HG03175 (cell line): ENCODE measurements around the gene SLC5A2.
"Not testable (repeated sequence)": the region's sequence is repeated elsewhere in the genome, so short reads cannot be mapped to it uniquely, and the experiment has no call there.

Experiments
- ATAC-seq: cut with Tn5 transposase; IDR thresholded peaks from one replicate; pipeline ENCODE4 v1.9.1; 2021; ENCODE audit warnings: mild to moderate bottlenecking, moderate library complexity; ENCODE audit not compliant: unreplicated experiment

Gene SLC5A2

GRCh38 chr16:31483081-31483480, at the start of gene SLC5A2:
SLC5A2 (plus strand) TSS chr16:31483123; CDS start chr16:31483137, 14 bp downstream.
- ATAC-seq = no peak

- ATAC-seq = no peak
Measured at GRCh38 chr16:31435341-31436220, 47.3 kb upstream of the SLC5A2 start.

DNA sequence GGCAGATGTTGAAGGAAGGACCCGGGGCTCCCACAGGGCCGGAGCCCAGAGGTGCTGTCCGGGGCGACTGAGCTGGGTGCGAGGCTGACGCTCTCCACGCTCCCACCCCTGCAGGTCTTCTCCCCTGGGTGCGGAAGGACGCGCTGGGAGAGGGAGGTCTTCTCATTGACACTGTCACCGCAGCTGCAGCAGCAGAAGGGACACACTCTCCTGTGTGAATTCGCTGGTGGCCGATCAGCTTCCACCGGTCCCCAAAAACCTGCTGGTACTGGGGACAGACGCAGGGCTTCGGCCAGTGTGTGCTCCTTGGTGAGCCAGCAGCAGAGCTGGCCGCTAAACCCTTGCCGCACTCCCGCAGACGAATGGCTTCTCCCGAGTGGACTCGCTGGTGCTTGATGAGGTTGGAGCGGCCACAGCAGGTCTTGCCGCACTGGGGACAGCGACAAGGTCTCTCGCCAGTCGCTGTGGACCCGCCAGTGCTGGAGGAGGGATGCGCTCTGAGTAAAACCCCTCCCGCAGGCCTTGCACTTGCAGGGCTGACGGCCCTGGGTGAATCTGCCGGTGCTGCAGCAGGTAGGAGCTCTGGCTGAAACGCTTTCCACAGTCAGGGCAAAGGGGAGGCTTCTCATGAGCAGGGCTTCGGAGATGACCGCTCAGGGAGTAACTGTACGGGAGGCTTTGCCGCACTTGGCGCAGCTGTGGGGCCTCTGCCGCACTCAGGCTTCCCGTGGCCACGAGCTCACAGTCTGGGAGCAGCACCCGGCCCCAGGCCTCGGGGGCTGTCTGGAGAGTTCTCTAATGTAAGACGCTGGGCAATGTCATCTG, 46.5 kb upstream of the SLC5A2 start:
- ATAC-seq = no peak

GRCh38 chr16:31438414-31438813, 44.5 kb upstream of the SLC5A2 start:
- no peak for ATAC-seq

GRCh38 chr16:31439023-31439422, 43.9 kb upstream of the SLC5A2 start:
- not testable (repeated sequence) for ATAC-seq

- ATAC-seq = no peak
Measured at GRCh38 chr16:31439519-31439918, 43.4 kb upstream of the SLC5A2 start.

GRCh38 chr16:31440516-31441184, 42.3 kb upstream of the SLC5A2 start:
- no peak for ATAC-seq

DNA sequence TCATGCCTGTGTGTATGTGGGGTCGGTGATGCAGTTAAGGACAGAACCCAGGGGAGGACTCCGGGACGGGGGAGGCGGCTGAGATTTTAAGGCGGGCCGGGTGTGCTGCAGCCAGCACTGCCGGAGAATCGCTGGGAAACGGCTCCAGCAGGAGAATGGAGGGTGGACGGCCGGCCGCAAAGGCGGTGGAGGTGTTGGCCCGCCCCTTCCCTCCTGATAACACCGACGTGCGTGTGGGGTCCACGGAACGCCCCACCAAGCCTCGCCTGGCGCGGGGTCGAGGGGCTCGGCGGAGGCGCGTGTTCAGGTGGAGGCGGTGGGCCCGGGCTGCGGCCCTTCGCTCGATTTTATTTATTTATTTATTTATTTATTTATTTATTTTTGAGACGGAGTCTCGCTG, 41.0 kb upstream of the SLC5A2 start:
- no peak for ATAC-seq

DNA sequence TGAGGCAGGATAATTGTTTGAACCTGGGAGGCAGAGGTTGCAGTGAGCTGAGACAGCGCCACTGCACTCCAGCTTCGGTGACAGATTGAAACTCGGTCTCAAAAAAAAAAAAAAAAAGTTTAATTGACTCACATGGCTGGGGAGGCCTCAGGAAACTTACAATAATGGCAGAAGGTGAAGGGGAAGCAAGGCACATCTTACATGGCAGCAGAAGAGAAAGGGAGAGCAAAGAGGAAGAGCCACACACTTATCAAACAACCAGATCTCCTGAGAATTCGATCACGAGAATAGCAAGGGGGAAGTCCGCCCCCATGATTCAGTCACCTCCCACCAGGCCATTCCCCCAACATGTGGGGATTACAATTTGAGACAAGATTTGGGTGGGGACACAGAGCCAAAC, 37.0 kb upstream of the SLC5A2 start:
- ATAC-seq = not testable (repeated sequence)

- no peak for ATAC-seq
Measured at GRCh38 chr16:31451201-31451600, 31.7 kb upstream of the SLC5A2 start.

DNA sequence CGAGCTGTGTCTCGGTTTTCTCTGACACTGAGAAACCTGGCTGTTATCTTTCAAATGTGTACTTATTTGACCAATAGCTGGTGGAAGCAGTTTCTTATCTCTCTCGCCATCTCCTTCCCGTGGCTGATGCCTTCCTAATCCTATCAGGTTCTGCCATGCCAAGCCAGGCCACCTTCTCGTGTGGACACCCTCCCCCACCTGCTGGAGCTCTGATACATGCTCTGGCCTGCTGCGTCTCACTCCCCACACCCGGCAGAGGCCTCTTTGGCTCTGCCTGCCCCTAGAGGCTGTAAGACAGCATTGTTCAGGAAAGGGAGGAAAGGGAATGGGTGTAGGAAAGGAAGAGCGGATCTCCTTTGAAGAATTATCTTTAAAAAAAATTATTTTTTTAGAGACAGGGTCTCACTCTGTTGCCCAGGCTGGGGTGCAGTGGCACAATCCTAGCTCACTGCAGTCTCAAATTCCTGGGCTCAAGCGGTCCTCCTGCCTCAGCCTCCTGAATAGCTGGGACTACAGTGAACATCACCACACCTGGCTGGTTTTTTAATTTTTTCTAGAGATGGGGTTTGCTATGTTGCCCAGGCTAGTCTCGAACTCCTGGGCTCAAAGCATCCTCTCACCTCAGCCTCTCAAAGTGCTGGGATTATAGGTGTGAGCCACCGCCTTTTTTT, 31.1 kb upstream of the SLC5A2 start:
- ATAC-seq = no peak

- ATAC-seq = no peak
Measured at GRCh38 chr16:31452631-31453106, 30.3 kb upstream of the SLC5A2 start.

- no peak for ATAC-seq
Measured at GRCh38 chr16:31453255-31454204, 29.4 kb upstream of the SLC5A2 start.

DNA sequence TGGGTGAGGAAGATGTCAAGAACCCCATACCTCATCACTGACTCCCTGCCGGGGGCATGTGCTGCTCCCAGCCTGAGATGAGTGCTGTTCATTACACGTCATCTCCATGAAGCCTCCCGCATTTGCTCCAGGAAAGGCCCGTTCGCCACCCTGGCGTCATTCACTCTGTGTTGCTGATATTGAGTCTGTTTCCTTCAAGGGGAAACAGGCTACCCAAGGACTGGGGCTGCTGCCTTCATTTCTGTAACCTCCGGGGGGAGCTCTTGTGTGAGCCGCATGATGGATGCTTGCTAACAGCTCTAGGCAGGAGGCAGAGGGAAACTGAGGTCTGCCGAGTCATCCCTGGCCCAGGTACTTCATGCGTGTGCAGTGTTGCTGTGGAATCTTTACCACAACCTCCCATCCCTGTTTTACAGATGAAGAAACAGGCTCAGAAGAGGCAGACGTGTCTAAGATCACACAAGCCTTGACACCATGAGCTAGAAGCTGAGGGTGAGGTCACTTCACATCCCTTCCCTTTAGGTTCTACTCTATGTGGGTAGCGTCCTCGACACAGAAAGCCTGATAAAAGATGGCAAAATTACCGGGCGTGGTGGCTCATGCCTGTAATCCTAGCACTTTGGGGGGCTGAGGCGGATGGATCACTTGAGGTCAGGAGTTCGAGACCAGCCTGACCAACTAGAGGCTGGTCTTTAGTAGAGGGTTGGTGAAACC, 27.2 kb upstream of the SLC5A2 start:
- ATAC-seq = no peak

DNA sequence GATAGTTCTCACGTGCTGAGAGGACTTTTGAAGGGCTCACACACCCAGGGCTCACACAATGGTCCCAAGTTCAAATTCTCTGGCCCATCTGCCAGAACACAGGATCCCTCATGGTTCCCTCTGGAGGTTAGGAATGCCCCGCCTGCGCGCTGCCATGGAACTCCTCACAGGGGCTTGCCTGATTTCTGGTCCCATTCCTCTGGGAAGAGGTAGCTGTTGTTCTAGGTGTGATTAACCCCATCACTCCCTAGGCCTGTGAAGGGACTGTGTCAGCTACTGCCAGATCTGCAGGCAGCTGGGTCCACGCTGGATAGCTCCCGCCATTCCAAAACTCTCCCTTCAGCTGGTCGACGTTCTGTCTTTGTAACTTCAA, 25.9 kb upstream of the SLC5A2 start:
- ATAC-seq = no peak

DNA sequence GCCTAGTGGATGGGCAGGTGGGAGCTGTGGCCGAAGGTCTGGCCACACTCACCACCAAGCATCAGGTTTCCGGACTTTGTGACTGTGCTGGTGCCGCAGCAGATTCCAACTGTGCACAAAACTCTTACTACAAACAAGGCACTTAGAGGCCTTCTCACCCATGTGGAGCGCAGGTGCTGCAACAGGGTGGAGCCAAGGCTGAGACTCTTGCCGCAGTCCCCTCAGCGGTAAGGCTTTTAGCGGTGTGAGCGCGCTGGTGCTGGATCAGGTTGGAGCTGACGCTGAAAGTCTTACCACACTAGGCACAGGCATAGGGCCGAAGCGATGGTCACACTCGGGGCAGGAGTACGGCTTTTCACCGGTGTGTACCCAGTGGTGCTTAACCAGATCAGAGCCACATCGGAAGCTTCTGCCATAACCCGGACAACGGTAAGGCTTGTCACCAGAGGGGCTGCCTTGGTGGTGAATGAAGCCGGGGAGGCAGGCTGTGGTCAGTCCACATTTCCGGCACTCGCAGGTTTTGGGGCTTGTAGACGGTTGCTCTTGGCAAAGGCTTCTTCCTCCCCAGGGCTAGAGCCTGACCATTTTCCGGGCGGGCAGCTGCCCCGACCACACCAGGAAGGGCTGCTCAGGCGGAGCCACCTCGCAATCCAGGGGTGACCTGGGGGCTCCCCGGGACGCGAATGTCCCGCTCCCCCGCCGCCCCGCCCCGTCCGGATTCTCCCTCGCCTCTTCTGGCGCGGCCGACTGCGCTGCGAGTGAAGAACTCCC, 24.7 kb upstream of the SLC5A2 start:
- ATAC-seq = peak; percentile 19

- ATAC-seq = peak; percentile 67
Measured at GRCh38 chr16:31458844-31459686, 23.9 kb upstream of the SLC5A2 start, which contains the start of gene ARMC5. ARMC5 (plus strand) TSS chr16:31459501; CDS start chr16:31459525, 24 bp downstream.
